ENCODE measurements around the gene SLFNL1.

- no peak for TF ChIP-seq CTCF (IDR thresholded peaks at IDR 0.05)
- no peak for TF ChIP-seq POLR2A (IDR thresholded peaks at IDR 0.05)
Observed at GRCh38 chr1:41019353-41019745, 2.2 kb downstream of the SLFNL1 start.

Data from upper lobe of left lung (tissue), 4 donors.